Endodermal cell (in vitro differentiated cells): Measurements from ENCODE around the gene PGM5. TPM values are rescaled to one million over a fixed set of nuclear protein-coding genes. Genes with fewer than 3 reads are reported as not detected.

ENCODE experiments used
- DNase-seq: peaks from one replicate; pipeline ENCODE4 v3.0.0-alpha.2; 2017
- H3K27ac ChIP-seq: 2 replicates; pipeline ENCODE4 v1.5.1; 2013; ENCODE audit warnings: mild to moderate bottlenecking, low read depth, low read length, moderate library complexity
- H3K27me3 ChIP-seq: 2 replicates; pipeline ENCODE4 v1.6.1; 2013; ENCODE audit warnings: mild to moderate bottlenecking, low read length, moderate library complexity; ENCODE audit not compliant: insufficient read depth, control insufficient read depth, poor library complexity, severe bottlenecking
- H3K36me3 ChIP-seq: 2 replicates; pipeline ENCODE4 v1.7.0; 2013; ENCODE audit warnings: mild to moderate bottlenecking, low read length, moderate library complexity; ENCODE audit not compliant: control insufficient read depth, insufficient read depth
- H3K4me1 ChIP-seq: one replicate; pipeline ENCODE4 v1.7.0; 2013; ENCODE audit warnings: low read length; ENCODE audit not compliant: control insufficient read depth, insufficient read depth
- H3K4me3 ChIP-seq: 2 replicates; pipeline ENCODE4 v1.5.1; 2013; ENCODE audit warnings: mild to moderate bottlenecking, low read length, moderate library complexity
- H3K9ac ChIP-seq: 2 replicates; pipeline ENCODE4 v1.6.1; 2013; ENCODE audit warnings: mild to moderate bottlenecking, low read length, moderate library complexity; ENCODE audit not compliant: poor library complexity, severe bottlenecking; ENCODE audit errors: extremely low read depth
- H3K9me3 ChIP-seq: 2 replicates; pipeline ENCODE4 v1.6.1; 2013; ENCODE audit warnings: mild to moderate bottlenecking, low read length, moderate library complexity; ENCODE audit not compliant: control insufficient read depth
- H3K27ac Mint-ChIP-seq: 2 replicates; pipeline ENCODE4 v1.8.0; 2020; ENCODE audit warnings: mixed read lengths
- H3K27me3 Mint-ChIP-seq: 2 replicates; pipeline ENCODE4 v1.8.0; 2021; ENCODE audit warnings: mild to moderate bottlenecking, mixed read lengths; ENCODE audit not compliant: insufficient read depth
- H3K36me3 Mint-ChIP-seq: 2 replicates; pipeline ENCODE4 v1.8.0; 2020; ENCODE audit warnings: low read depth, mixed read lengths
- H3K4me1 Mint-ChIP-seq: 2 replicates; pipeline ENCODE4 v1.8.0; 2020; ENCODE audit warnings: mixed read lengths
- H3K4me3 Mint-ChIP-seq: 2 replicates; pipeline ENCODE4 v1.8.0; 2020; ENCODE audit warnings: mild to moderate bottlenecking, moderate library complexity, mixed read lengths
- H3K9me3 Mint-ChIP-seq: 2 replicates; pipeline ENCODE4 v1.8.0; 2020; ENCODE audit warnings: mild to moderate bottlenecking, mixed read lengths
- WGBS, 2 experiments: methylation state at CpG; one replicate each; pipeline versions ENCODE4 v1.1.5 to v1.1.7; 2013; ENCODE audit warnings: missing lambda C conversion rate in 2 of 2, mixed read lengths in 1 of 2; ENCODE audit not compliant: insufficient coverage in 1 of 2, insufficient read length in 1 of 2; 5-methylcytosine and 5-hydroxymethylcytosine counted together
- total RNA-seq, 2 donors: library from RNA; stranded (reverse); fragmentation: NEBNext Ultra II Directional in 1 of 2; extraction: Animal tissue kit (Norgen Biotek cat#: 25700) in 1 of 2; gene quantifications; 2 replicates in 1 of 2; 3 replicates in 1 of 2; pipeline ENCODE4 v1.2.1, GENCODE V29; 2021
- TF ChIP-seq, protein P1 (sequence below): fragments of 200-600 bp; sonication (generic); conservative IDR thresholded peaks from 2 replicates; pipeline ENCODE4 v1.5.0; 2021; ENCODE audit warnings: antibody characterized with exemption, mild to moderate bottlenecking

PGM5 gene
- total RNA-seq, 2 donors from 2014 or later = 0.33 to 0.64 TPM

DNA sequence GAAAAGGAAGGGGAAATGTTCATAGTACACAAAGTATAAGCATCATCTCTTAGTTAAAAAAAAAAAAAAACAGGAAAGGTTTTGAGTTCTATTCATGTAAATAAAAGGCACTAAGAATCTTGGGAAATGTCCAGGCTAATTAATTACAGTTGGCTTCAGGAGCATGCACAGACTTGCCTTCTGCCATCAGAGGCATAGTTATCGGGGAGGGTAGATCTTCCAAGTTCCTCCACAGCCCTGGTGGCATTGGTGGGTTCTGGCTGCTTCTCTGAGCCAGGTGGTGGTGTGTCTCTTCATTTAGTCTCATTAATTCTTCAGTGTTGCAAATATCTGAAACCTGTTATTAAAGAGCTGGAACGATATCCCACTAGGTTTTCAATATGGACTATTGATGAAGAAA is 99.0 kb downstream of the PGM5 start:
- no peak overlapping the region for H3K27ac ChIP-seq
- no peak overlapping the region for H3K4me3 ChIP-seq
- Mint-ChIP-seq H3K4me1 (peaks cover 21% of the 10 kb centered on the region), H3K27ac (no peak overlapping the region), H3K9me3 (no peaks in the 10 kb centered on the region), H3K36me3 (no peaks in the 10 kb centered on the region), H3K27me3 (peaks cover 12% of the 10 kb centered on the region), H3K4me3 (no peak overlapping the region)
- DNase-seq = no peak
- peaks cover 13% of the 10 kb centered on the region for H3K4me1 ChIP-seq
- no peaks in the 10 kb centered on the region for H3K27me3 ChIP-seq
- H3K36me3 ChIP-seq = no peaks in the 10 kb centered on the region
- H3K9me3 ChIP-seq = no peaks in the 10 kb centered on the region
- WGBS, 2 experiments = 90 to 100% methylated on average over 1 to 2 of the region's 2 CpGs
- TF ChIP-seq, protein P1, sequence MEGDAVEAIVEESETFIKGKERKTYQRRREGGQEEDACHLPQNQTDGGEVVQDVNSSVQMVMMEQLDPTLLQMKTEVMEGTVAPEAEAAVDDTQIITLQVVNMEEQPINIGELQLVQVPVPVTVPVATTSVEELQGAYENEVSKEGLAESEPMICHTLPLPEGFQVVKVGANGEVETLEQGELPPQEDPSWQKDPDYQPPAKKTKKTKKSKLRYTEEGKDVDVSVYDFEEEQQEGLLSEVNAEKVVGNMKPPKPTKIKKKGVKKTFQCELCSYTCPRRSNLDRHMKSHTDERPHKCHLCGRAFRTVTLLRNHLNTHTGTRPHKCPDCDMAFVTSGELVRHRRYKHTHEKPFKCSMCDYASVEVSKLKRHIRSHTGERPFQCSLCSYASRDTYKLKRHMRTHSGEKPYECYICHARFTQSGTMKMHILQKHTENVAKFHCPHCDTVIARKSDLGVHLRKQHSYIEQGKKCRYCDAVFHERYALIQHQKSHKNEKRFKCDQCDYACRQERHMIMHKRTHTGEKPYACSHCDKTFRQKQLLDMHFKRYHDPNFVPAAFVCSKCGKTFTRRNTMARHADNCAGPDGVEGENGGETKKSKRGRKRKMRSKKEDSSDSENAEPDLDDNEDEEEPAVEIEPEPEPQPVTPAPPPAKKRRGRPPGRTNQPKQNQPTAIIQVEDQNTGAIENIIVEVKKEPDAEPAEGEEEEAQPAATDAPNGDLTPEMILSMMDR = no peak
- H3K9ac ChIP-seq = no peak overlapping the region

DNA sequence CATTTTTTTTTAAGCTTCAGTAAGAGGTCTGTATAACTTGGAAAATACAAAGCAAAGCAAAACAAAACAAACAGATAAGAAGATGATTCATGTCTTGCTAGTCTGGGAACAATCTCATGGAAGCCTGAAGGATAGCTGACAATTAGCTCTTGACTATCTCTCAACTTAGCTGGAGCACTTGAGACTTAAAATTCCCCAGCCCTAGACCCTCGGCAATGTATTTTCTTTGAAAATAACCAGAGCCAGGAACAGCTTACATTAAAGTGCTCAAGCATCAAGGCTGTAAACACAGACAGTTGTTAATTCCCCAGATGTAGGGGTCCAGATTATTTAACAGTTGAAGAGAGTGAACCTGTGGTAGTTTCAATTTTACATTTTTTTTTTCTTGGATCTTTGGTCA is 101.4 kb downstream of the PGM5 start:
- Histone ChIP-seq H3K9ac (no peak overlapping the region), H3K9me3 (no peaks in the 10 kb centered on the region), H3K27ac (no peak overlapping the region), H3K36me3 (no peaks in the 10 kb centered on the region), H3K4me3 (no peak overlapping the region), H3K27me3 (no peaks in the 10 kb centered on the region), H3K4me1 (peaks cover 20% of the 10 kb centered on the region)
- Mint-ChIP-seq H3K4me3 (no peak overlapping the region), H3K27ac (no peak overlapping the region), H3K27me3 (peaks cover 7% of the 10 kb centered on the region), H3K36me3 (no peaks in the 10 kb centered on the region), H3K4me1 (peaks cover 30% of the 10 kb centered on the region), H3K9me3 (no peaks in the 10 kb centered on the region)
- WGBS, 2 experiments = 52 to 60% methylated on average over 1 of the region's 1 CpG
- DNase-seq = no peak
- TF ChIP-seq, protein P1 = no peak

DNA sequence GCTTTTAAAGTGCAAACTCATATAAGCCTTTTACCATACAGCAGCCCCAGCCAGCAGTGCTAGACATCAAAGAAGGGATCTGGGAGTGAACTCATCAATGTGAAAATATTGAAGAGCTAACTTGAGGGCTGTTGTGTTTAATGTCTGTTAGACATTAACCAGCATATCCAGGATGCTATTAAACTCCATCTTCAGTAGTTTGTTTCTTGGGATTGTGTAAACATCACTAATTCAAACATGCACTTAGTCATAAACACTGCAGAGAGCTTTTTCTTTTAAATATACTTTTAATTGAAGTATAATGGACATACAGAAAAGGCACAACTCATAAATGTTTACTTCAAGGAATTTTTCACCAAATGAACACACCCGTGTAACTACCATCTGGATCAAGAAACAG is 102.5 kb downstream of the PGM5 start:
- peaks cover 20% of the 10 kb centered on the region for H3K4me1 ChIP-seq
- Mint-ChIP-seq H3K4me1 (peaks cover 30% of the 10 kb centered on the region), H3K27me3 (peaks cover 10% of the 10 kb centered on the region), H3K9me3 (no peaks in the 10 kb centered on the region), H3K36me3 (no peaks in the 10 kb centered on the region), H3K27ac (no peak overlapping the region), H3K4me3 (no peak overlapping the region)
- H3K27ac ChIP-seq = no peak overlapping the region
- no peaks in the 10 kb centered on the region for H3K36me3 ChIP-seq
- H3K9me3 ChIP-seq = no peaks in the 10 kb centered on the region
- no peaks in the 10 kb centered on the region for H3K27me3 ChIP-seq
- no peak overlapping the region for H3K9ac ChIP-seq
- no peak overlapping the region for H3K4me3 ChIP-seq
- TF ChIP-seq, protein P1 = no peak
- no peak for DNase-seq
- WGBS, 2 experiments = 90% methylated on average over 1 of the region's 1 CpG; no CpG with 5 or more reads in 1 of the 2 experiments
